GM12874 (cell line): ENCODE measurements around the gene GALNT9.

Experiments
- CTCF ChIP-seq: IDR thresholded peaks from 2 replicates; pipeline ENCODE4 v1.5.1; 2011; ENCODE audit warnings: low read depth, mild to moderate bottlenecking, control low read depth, low read length, moderate library complexity; ENCODE audit not compliant: insufficient read depth

GALNT9 gene

GRCh38 chr12:132151766-132152410 lies 177.5 kb downstream of the GALNT9 start:
- no peak for TF ChIP-seq CTCF

- no peak for TF ChIP-seq CTCF
These were observed 178.1 kb downstream of the GALNT9 start for GRCh38 chr12:132151145-132151765.

GRCh38 chr12:132150780-132151144 lies 178.6 kb downstream of the GALNT9 start:
- TF ChIP-seq CTCF: no peak

GRCh38 chr12:132148368-132149045 lies 180.9 kb downstream of the GALNT9 start:
- no peak for TF ChIP-seq CTCF

- TF ChIP-seq CTCF: no peak
These were observed 181.7 kb downstream of the GALNT9 start for GRCh38 chr12:132147423-132148367.

- TF ChIP-seq CTCF: no peak
These were observed 182.5 kb downstream of the GALNT9 start for GRCh38 chr12:132146772-132147422.
